ENCODE data around the gene YWHAH. TPM values are rescaled to one million over a fixed set of nuclear protein-coding genes. Genes with fewer than 3 reads are reported as not detected.

Gene YWHAH
- total and polyA plus RNA-seq, 4 donors, result 26.1 to 75.0 (median 42.4) TPM

GRCh38 chr22:31972180-31972579 is 27.8 kb downstream of the YWHAH start (continued):
- TF ChIP-seq RAD21 (IDR thresholded peaks at IDR 0.05) (no peak), SP1 (IDR thresholded peaks at IDR 0.05) (no peak)

- DNase-seq (ENCODE audit: low spot score), result no peak
- H3K36me3 ChIP-seq (ENCODE audit: control insufficient read depth in 4 of 4, insufficient read depth in 3 of 4, low read depth in 1 of 4, low read length in 3 of 4), result no peaks in the 10 kb centered on the region
- H3K27me3 ChIP-seq (ENCODE audit: control insufficient read depth in 4 of 4, insufficient read depth in 4 of 4, low read length in 3 of 4), result no peaks in the 10 kb centered on the region
- H3K9ac ChIP-seq (ENCODE audit: low read depth in 1 of 2, low read length in 2 of 2), result no peak overlapping the region
- no peaks in the 10 kb centered on the region for H3K9me3 ChIP-seq (ENCODE audit: control insufficient read depth in 4 of 4, low read length in 3 of 4)
- H3K4me1 ChIP-seq (ENCODE audit: control insufficient read depth in 4 of 4, insufficient read depth in 4 of 4, low read length in 3 of 4), result peaks cover 3 to 18% (median 12%) of the 10 kb centered on the region in 4 donors
- no peak for TF ChIP-seq ATF3 (IDR thresholded peaks at IDR 0.05)
- TF ChIP-seq TAF1 (conservative IDR thresholded peaks at IDR 0.05), result no peak
- peak; percentile 82 for TF ChIP-seq SP1 (IDR thresholded peaks at IDR 0.05)
- TF ChIP-seq YY1 (IDR thresholded peaks at IDR 0.05), result peak; percentile 76
- no peak for TF ChIP-seq EGR1 (IDR thresholded peaks at IDR 0.05; ENCODE audit: low read depth in 2 of 2)
- peak in 1 of 2 donors; percentile 24 for TF ChIP-seq JUND (IDR thresholded peaks at IDR 0.05)
- no peak for TF ChIP-seq HNF4G (IDR thresholded peaks at IDR 0.05)
- TF ChIP-seq RAD21 (IDR thresholded peaks at IDR 0.05), result peak in 1 of 2 donors; percentile 10
- peak; percentile 66 to 77 for TF ChIP-seq HNF4A (conservative IDR thresholded peaks at IDR 0.05)
- no peak for TF ChIP-seq ZBTB33 (IDR thresholded peaks at IDR 0.05)
- no peak for TF ChIP-seq GABPA (IDR thresholded peaks at IDR 0.05 in 1 of 2, conservative IDR thresholded peaks at IDR 0.05 in 1 of 2)
- TF ChIP-seq FOXA2 (IDR thresholded peaks at IDR 0.05), result peak; percentile 52
- peak; percentile 78 to 85 for TF ChIP-seq RXRA (IDR thresholded peaks at IDR 0.05)
- TF ChIP-seq REST (IDR thresholded peaks at IDR 0.05), result peak; percentile 63
- no peak for TF ChIP-seq NR2F2 (IDR thresholded peaks at IDR 0.05)
- TF ChIP-seq MAX (IDR thresholded peaks at IDR 0.05), result peak; percentile 85
- TF ChIP-seq FOXA1 (IDR thresholded peaks at IDR 0.05), result no peak
- TF ChIP-seq CTCF (IDR thresholded peaks at IDR 0.05; ENCODE audit: low read depth, low read length, missing input control), result no peak
- no peak overlapping the region for H3K4me3 ChIP-seq (ENCODE audit: low read depth in 1 of 3, low read length in 3 of 3)
- peak overlapping the region; percentile 68 to 80 for H3K27ac ChIP-seq (ENCODE audit: low read depth in 1 of 2, low read length in 2 of 2)
- WGBS, result 22% methylated on average over 5 of the region's 5 CpGs
These were observed 29.4 kb downstream of the YWHAH start for GRCh38 chr22:31973739-31974138.
